K562 (cell line): ENCODE measurements around the gene NAXE. TPM values are rescaled to one million over a fixed set of nuclear protein-coding genes. Genes with fewer than 3 reads are reported as not detected.

Experiments
- ATAC-seq: fragments of 200-7000 bp; cut with Tn5 transposase; 3 replicates; pipeline ENCODE4 v1.9.1; 2020; ENCODE audit warnings: moderate library complexity
- BruUV-seq: library from RNA; stranded (reverse); fragments of 400-500 nt; replicated peaks from 2 replicates; lab custom pipeline; 2021; lab: Mats Ljungman, UMichigan
- CTCF ChIA-PET: fragments of 300-600 bp; formaldehyde crosslinking; extraction: SDS; loops from one replicate; lab custom pipeline; 2021; ENCODE audit warnings: low intra/inter-chr PET ratio; lab: Yijun Ruan, JAX
- POLR2A ChIA-PET: fragments of 300-600, 350-650 bp; sonication (Branson Sonifier 250); formaldehyde crosslinking; extraction: SDS; loops from one replicate; lab custom pipeline; 2021; ENCODE audit warnings: antibody characterized with exemption, inconsistent platforms; lab: Yijun Ruan, JAX
- DNase-seq, 4 experiments: peaks; one replicate each; pipeline versions ENCODE4 v3.0.0 to v3.0.0-alpha.2; 2011 to 2018; ENCODE audit warnings: low spot score in 3 of 4, mixed read lengths in 3 of 4; ENCODE audit errors: extremely low read depth in 1 of 4
- FAIRE-seq: peaks from 2 replicates; lab custom pipeline; 2011; peaks lifted over from hg19 to GRCh38; lab: Jason Lieb, UNC
- H2AFZ ChIP-seq: 2 replicates; pipeline ENCODE4 v1.6.0; 2011; ENCODE audit warnings: low read depth, low read length, control low read depth, inconsistent platforms
- H3K27ac ChIP-seq: fragments of 200-600 bp; 3 replicates; pipeline ENCODE4 v1.8.0; 2011; ENCODE audit warnings: low read depth, mild to moderate bottlenecking, control low read depth, inconsistent platforms, low read length, moderate library complexity, mixed read lengths; ENCODE audit errors: extremely low read depth
- H3K27me3 ChIP-seq, 2 experiments: fragments of 300-600 bp in 1 of 2; 2 replicates in 1 of 2; 3 replicates in 1 of 2; pipeline versions ENCODE4 v1.6.0 to v1.8.0; 2011; ENCODE audit warnings: inconsistent platforms in 2 of 2, low read length in 2 of 2, mild to moderate bottlenecking in 1 of 2, mixed read lengths in 1 of 2, moderate library complexity in 1 of 2; ENCODE audit not compliant: control insufficient read depth in 2 of 2, insufficient read depth in 2 of 2
- H3K36me3 ChIP-seq: fragments of 300-600 bp; 3 replicates; pipeline ENCODE4 v1.8.0; 2011; ENCODE audit warnings: mild to moderate bottlenecking, low read length, inconsistent platforms; ENCODE audit not compliant: control insufficient read depth, insufficient read depth
- H3K4me1 ChIP-seq, 2 experiments: fragments of 200-600 bp in 1 of 2; replicated peaks in 1 of 2; 2 replicates in 1 of 2; 3 replicates in 1 of 2; pipeline versions ENCODE4 v1.5.1 to v1.8.0; 2011; ENCODE audit warnings: inconsistent platforms in 2 of 2, low read length in 2 of 2, mild to moderate bottlenecking in 1 of 2, mixed read lengths in 1 of 2, moderate library complexity in 1 of 2; ENCODE audit not compliant: control insufficient read depth in 2 of 2, insufficient read depth in 2 of 2
- H3K4me2 ChIP-seq: 2 replicates; pipeline ENCODE4 v1.6.1; 2011; ENCODE audit warnings: low read length, control low read depth, inconsistent platforms, mixed read lengths; ENCODE audit not compliant: insufficient read depth
- H3K4me3 ChIP-seq: fragments of 200-600 bp; sonication (generic), shearing (Covaris generic); 2 replicates; pipeline ENCODE4 v1.5.1; 2016; ENCODE audit warnings: control low read depth, inconsistent platforms
- H3K79me2 ChIP-seq: fragments of 200-600 bp; 3 replicates; pipeline ENCODE4 v1.8.0; 2011; ENCODE audit warnings: low read length, inconsistent platforms; ENCODE audit not compliant: control insufficient read depth, insufficient read depth
- H3K9ac ChIP-seq, 2 experiments: 2 replicates each; pipeline versions ENCODE4 v1.6.0 to v1.6.1; 2011; ENCODE audit warnings: low read depth in 2 of 2, low read length in 2 of 2, control low read depth in 1 of 2, inconsistent platforms in 1 of 2, mild to moderate bottlenecking in 1 of 2, mixed read lengths in 1 of 2; ENCODE audit not compliant: insufficient read depth in 1 of 2
- H3K9me1 ChIP-seq: one replicate; pipeline ENCODE4 v1.6.0; 2011; ENCODE audit warnings: inconsistent platforms, mild to moderate bottlenecking, low read length, moderate library complexity; ENCODE audit not compliant: control insufficient read depth, insufficient read depth
- H3K9me3 ChIP-seq: replicated peaks from 2 replicates; pipeline ENCODE4 v1.5.1; 2011; ENCODE audit warnings: low read depth, low read length, inconsistent platforms; ENCODE audit not compliant: control insufficient read depth, insufficient read depth
- H4K20me1 ChIP-seq: replicated peaks from 2 replicates; pipeline ENCODE4 v1.6.1; 2011; ENCODE audit warnings: low read length, inconsistent platforms, mixed read lengths; ENCODE audit not compliant: control insufficient read depth, insufficient read depth
- ADNP ChIP-seq: fragments of 200-800 bp; sonication (Bioruptor generic); IDR thresholded peaks from 2 replicates; pipeline ENCODE4 v1.6.1; 2016; ENCODE audit warnings: missing genetic modification characterization, missing compliant biosample characterization
- ARID3A ChIP-seq: IDR thresholded peaks from 2 replicates; pipeline ENCODE4 v1.6.1; 2012; ENCODE audit warnings: low read depth, low read length, improper control_type of control experiment, borderline replicate concordance
- CREB1 ChIP-seq, 2 experiments: sonication (generic) in 1 of 2; formaldehyde crosslinking in 1 of 2; IDR thresholded peaks; 2 replicates each; pipeline versions ENCODE4 v1.6.1 to v1.8.0; 2012 to 2022; ENCODE audit warnings: inconsistent platforms in 1 of 2, mild to moderate bottlenecking in 1 of 2, missing genetic modification reagents in 1 of 2, moderate library complexity in 1 of 2
- CTCF ChIP-seq, 3 experiments: IDR thresholded peaks in 2 of 3; conservative IDR thresholded peaks in 1 of 3; 2 replicates each; pipeline ENCODE4 v1.5.1; 2011 to 2012; ENCODE audit warnings: low read length in 3 of 3, mild to moderate bottlenecking in 3 of 3, control low read depth in 2 of 3, improper control_type of control experiment in 1 of 3, inconsistent platforms in 1 of 3, low read depth in 1 of 3, mixed read lengths in 1 of 3, moderate library complexity in 1 of 3; ENCODE audit not compliant: insufficient read depth in 2 of 3
- DDX20 ChIP-seq: fragments of 450-650 bp; IDR thresholded peaks from 2 replicates; pipeline ENCODE4 v1.6.1; 2016; ENCODE audit warnings: missing genetic modification characterization, low read depth, mild to moderate bottlenecking, missing compliant biosample characterization, moderate library complexity
- HDAC8 ChIP-seq: fragments of 450-650 bp; IDR thresholded peaks from 2 replicates; pipeline ENCODE4 v1.6.1; 2016; ENCODE audit warnings: mild to moderate bottlenecking, missing genetic modification characterization, moderate library complexity, missing compliant biosample characterization
- LEF1 ChIP-seq: fragments of 450-650 bp; IDR thresholded peaks from 2 replicates; pipeline ENCODE4 v1.6.1; 2016; ENCODE audit warnings: mild to moderate bottlenecking
- PHTF2 ChIP-seq: fragments of 250-450 bp; sonication (Bioruptor Pico); IDR thresholded peaks from 2 replicates; pipeline ENCODE4 v1.5.0; 2021; ENCODE audit warnings: mild to moderate bottlenecking
- RAD21 ChIP-seq, 2 experiments: fragments of 250-450 bp in 1 of 2; fragments of 450-650 bp in 1 of 2; sonication (Bioruptor Pico) in 1 of 2; formaldehyde crosslinking in 1 of 2; IDR thresholded peaks in 1 of 2; conservative IDR thresholded peaks in 1 of 2; 2 replicates each; pipeline versions ENCODE4 v1.4.0 to v1.8.0; 2020 to 2022; ENCODE audit warnings: mild to moderate bottlenecking in 2 of 2, moderate library complexity in 1 of 2
- RFX5 ChIP-seq: IDR thresholded peaks from 2 replicates; pipeline ENCODE4 v1.6.1; 2011; ENCODE audit warnings: low read depth, mild to moderate bottlenecking, improper control_type of control experiment, low read length
- SAFB ChIP-seq: fragments of 200-400 bp; formaldehyde crosslinking; IDR thresholded peaks from 2 replicates; pipeline ENCODE4 v1.6.1; 2017; ENCODE audit warnings: low read depth, low read length, borderline replicate concordance
- SLC30A9 ChIP-seq: fragments of 250-450 bp; sonication (Bioruptor Pico); IDR thresholded peaks from 2 replicates; pipeline ENCODE4 v1.8.0; 2022; ENCODE audit warnings: mild to moderate bottlenecking, moderate library complexity
- SMARCC2 ChIP-seq: fragments of 450-650 bp; IDR thresholded peaks from 2 replicates; pipeline ENCODE4 v1.6.1; 2017; ENCODE audit warnings: antibody characterized with exemption, moderate library complexity, mild to moderate bottlenecking, low read depth
- SMC3 ChIP-seq: conservative IDR thresholded peaks from 2 replicates; pipeline ENCODE4 v1.6.1; 2011; ENCODE audit warnings: low read depth, low read length, improper control_type of control experiment; ENCODE audit not compliant: insufficient read depth
- STAG1 ChIP-seq: sonication (generic); formaldehyde crosslinking; IDR thresholded peaks from 2 replicates; pipeline ENCODE4 v1.5.0; 2020; ENCODE audit warnings: missing genetic modification reagents, borderline replicate concordance
- TRIM24 ChIP-seq, 2 experiments: fragments of 450-650 bp; IDR thresholded peaks; 2 replicates each; pipeline ENCODE4 v1.6.1; 2016
- ZNF408 ChIP-seq: fragments of 250-450 bp; sonication (Bioruptor Pico); IDR thresholded peaks from 2 replicates; pipeline ENCODE4 v1.4.0; 2020; ENCODE audit warnings: low read depth, mild to moderate bottlenecking, moderate library complexity
- ZNF444 ChIP-seq: fragments of 250-450 bp; sonication (Bioruptor Pico); IDR thresholded peaks from 2 replicates; pipeline ENCODE4 v1.4.0; 2020; ENCODE audit warnings: mild to moderate bottlenecking, moderate library complexity
- ZNF766 ChIP-seq: fragments of 200-800 bp; sonication (Bioruptor generic); conservative IDR thresholded peaks from 2 replicates; pipeline ENCODE4 v1.6.1; 2016; ENCODE audit warnings: missing genetic modification characterization, missing compliant biosample characterization
- WGBS: fragments of 100-300 bp; shearing (Covaris generic); methylation state at CpG from one replicate; pipeline ENCODE4 v1.1.6; 2016; ENCODE audit warnings: low coverage, mixed read lengths; ENCODE audit not compliant: insufficient coverage; ENCODE audit errors: missing lambda C conversion rate; 5-methylcytosine and 5-hydroxymethylcytosine counted together
- in situ Hi-C: fragments of 300-500 bp; cut with MboI; formaldehyde crosslinking; loops from 4 replicates; pipeline ENCODE4 v1.15.0; 2018; ENCODE audit warnings: inconsistent platforms, mixed read lengths
- intact Hi-C: fragments of 100-400 bp; cut with micrococcal nuclease; formaldehyde crosslinking; loops from 2 replicates; pipeline ENCODE4 v1.14.2; 2022
- polyA plus RNA-seq, 8 experiments: library from polyadenylated mRNA; depleted of rRNA in 4 of 8; stranded (reverse) in 5 of 8; unstranded in 3 of 8; fragments of >200 nt; fragmentation: Nextera tagmentation in 2 of 8; fragmentation: Illumina TruSeq in 1 of 8; extraction: Ambion mirVana in 2 of 8; extraction: Trizol in 1 of 8; gene quantifications; 2 replicates each; pipeline versions ENCODE4 v1.2.1 to v1.2.3, GENCODE V29; 2011 to 2014; ENCODE audit warnings: inconsistent platforms in 1 of 8, missing spikeins in 1 of 8
- total RNA-seq, 7 experiments: library from RNA; depleted of rRNA in 6 of 7; stranded (reverse); fragments of >200 nt in 6 of 7; fragmentation: Illumina TruSeq in 2 of 7; extraction: Trizol in 2 of 7; gene quantifications; 2 replicates each; pipeline versions ENCODE4 v1.2.1 to v1.2.3, GENCODE V29; 2011 to 2021; ENCODE audit warnings: low replicate concordance in 1 of 7

Gene NAXE
- total and polyA plus RNA-seq, 9 of the 15 experiments (the other 6 are each of a cell fraction or from before 2014, with no cell fraction given) = 27.3 to 137 (median 90.0) TPM

GRCh38 chr1:156608981-156609380 is 17.4 kb downstream of the NAXE start:
- WGBS = 8% methylated on average over 6 of the region's 6 CpGs
- ATAC-seq (peak; percentile 94), DNase-seq (peak; percentile 58 to 62 (median 60)), FAIRE-seq (peak; percentile 81)
- H3K27ac ChIP-seq = no peak overlapping the region
- H3K36me3 ChIP-seq = no peaks in the 10 kb centered on the region
- ChIA-PET CTCF (interaction anchor here (0.6 to 3.1 kb wide), 12 partner anchors 21 to 226 kb away, joined by 3 to 77 read pairs (median 5); no protein-coding TSS in a partner anchor), POLR2A (interaction anchor here (0.9 to 1.2 kb wide), 3 partner anchors 15 to 22 kb away, joined by 4 to 6 read pairs (median 4); partner anchors contain the start of gene NAXE)
- no peaks in the 10 kb centered on the region for H3K79me2 ChIP-seq
- no peak overlapping the region for H3K9ac ChIP-seq
- no peak overlapping the region for H2AFZ ChIP-seq
- in situ Hi-C loops = no loop called here
- no peaks in the 10 kb centered on the region for H4K20me1 ChIP-seq
- no peak overlapping the region for H3K4me3 ChIP-seq
- BruUV-seq = no TSS peak
- no peak overlapping the region; the same call in 1 of the 2 replicates for H3K4me2 ChIP-seq
- H3K27me3 ChIP-seq = no peaks in the 10 kb centered on the region
- H3K9me3 ChIP-seq = no peaks in the 10 kb centered on the region
- H3K4me1 ChIP-seq = peaks cover 0 to 2% of the 10 kb centered on the region in 2 experiments; a peak in 2 of 5 replicates
- no peaks in the 10 kb centered on the region for H3K9me1 ChIP-seq
- intact Hi-C loops = loop anchor here (1.0 to 2.0 kb wide), 3 partner anchors 25 to 226 kb away; no protein-coding TSS in a partner anchor
- no peak for TF ChIP-seq PHTF2
- peak; percentile 54; the same call in 1 of the 2 replicates for TF ChIP-seq STAG1
- TF ChIP-seq ADNP = no peak
- no peak for TF ChIP-seq ZNF444 (CRISPR knock-in tag)
- TF ChIP-seq LEF1 = no peak
- no peak for TF ChIP-seq ZNF408 (CRISPR knock-in tag)
- peak; percentile 57 to 79 for TF ChIP-seq RAD21 (CRISPR knock-in tag; conservative IDR thresholded peaks at IDR 0.05 in 1 of 2, IDR thresholded peaks at IDR 0.05 in 1 of 2)
- no peak for TF ChIP-seq SMARCC2
- TF ChIP-seq HDAC8 (tag) = no peak
- no peak for TF ChIP-seq CREB1 (IDR thresholded peaks at IDR 0.05)
- no peak for TF ChIP-seq CREB1 (CRISPR knock-in tag; IDR thresholded peaks at IDR 0.05)
- TF ChIP-seq ARID3A = peak; percentile 63; the same call in 1 of the 2 replicates
- no peak for TF ChIP-seq ZNF766 (CRISPR knock-in tag)
- no peak for TF ChIP-seq DDX20 (tag)
- TF ChIP-seq CTCF (IDR thresholded peaks at IDR 0.05 in 2 of 3, conservative IDR thresholded peaks at IDR 0.05 in 1 of 3; ENCODE audit: insufficient read depth in 2 of 3, low read depth in 1 of 3, low read length in 3 of 3) = peak; percentile 81 to 85 (median 83)
- TF ChIP-seq TRIM24 (IDR thresholded peaks at IDR 0.05) = no peak
- TF ChIP-seq SAFB = no peak
- TF ChIP-seq RFX5 = no peak
- TF ChIP-seq SLC30A9 = no peak
- peak; percentile 61 for TF ChIP-seq SMC3
